ENCODE measurements around the gene MTHFD1. TPM values are rescaled to one million over a fixed set of nuclear protein-coding genes. Genes with fewer than 3 reads are reported as not detected.

The MTHFD1 gene
- total RNA-seq, 1 experiment from 2014 or later: 226 TPM

DNA sequence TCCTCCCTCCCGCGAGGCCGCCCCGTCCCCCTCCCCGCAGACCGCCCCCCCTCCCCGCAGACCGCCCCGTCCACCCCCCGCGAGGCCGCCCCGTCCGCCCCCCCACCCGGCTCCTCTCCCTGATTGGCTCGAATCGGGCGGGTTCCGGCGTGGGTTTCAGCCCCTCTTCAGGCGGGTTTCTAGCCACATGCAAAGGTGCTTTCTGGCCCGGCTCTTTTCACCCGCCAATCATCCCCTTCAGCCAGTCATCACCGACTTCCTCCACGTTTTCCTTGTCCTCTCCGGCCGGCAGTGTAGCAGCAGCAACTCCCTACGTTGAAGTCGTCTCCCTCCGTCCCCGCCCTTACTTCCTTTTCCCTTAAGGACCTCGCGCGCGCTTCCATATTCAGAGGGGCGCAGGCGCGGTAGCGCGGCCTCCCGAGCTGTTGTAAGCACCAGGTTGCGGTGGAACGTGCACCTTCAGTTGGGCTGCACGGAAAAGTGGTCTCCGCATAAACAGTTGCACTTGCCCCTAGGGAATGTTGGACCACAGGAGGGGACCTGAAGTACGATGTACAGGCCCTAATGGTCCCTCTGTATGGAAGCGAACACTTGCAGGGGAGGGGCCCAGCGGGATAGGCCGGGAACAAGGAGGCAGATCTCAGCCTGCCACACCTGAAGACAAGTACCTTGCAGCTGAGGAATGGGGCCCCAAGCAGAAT is 49.4 kb upstream of the MTHFD1 start (continued):
- TF ChIP-seq, protein P1, sequence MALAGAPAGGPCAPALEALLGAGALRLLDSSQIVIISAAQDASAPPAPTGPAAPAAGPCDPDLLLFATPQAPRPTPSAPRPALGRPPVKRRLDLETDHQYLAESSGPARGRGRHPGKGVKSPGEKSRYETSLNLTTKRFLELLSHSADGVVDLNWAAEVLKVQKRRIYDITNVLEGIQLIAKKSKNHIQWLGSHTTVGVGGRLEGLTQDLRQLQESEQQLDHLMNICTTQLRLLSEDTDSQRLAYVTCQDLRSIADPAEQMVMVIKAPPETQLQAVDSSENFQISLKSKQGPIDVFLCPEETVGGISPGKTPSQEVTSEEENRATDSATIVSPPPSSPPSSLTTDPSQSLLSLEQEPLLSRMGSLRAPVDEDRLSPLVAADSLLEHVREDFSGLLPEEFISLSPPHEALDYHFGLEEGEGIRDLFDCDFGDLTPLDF (CRISPR knock-in tag; IDR thresholded peaks at IDR 0.05): 0 out of 2 replicates have a peak, but pooled peaks have one; percentile 38
- TF ChIP-seq NFYB (CRISPR knock-in tag; conservative IDR thresholded peaks at IDR 0.05; ENCODE audit: low read depth) (peak; percentile 76), ZNF423 (CRISPR knock-in tag; IDR thresholded peaks at IDR 0.05) (no peak), CREM (CRISPR knock-in tag; IDR thresholded peaks at IDR 0.05) (peak; percentile 61; the same call in 1 of the 2 replicates), ETV6 (CRISPR knock-in tag; IDR thresholded peaks at IDR 0.05) (peak; percentile 76; the same call in 1 of the 2 replicates), FOXK1 (CRISPR knock-in tag; IDR thresholded peaks at IDR 0.05) (peak; percentile 83), GTF2I (CRISPR knock-in tag; conservative IDR thresholded peaks at IDR 0.05) (no peak)
- TF ChIP-seq, protein P2, sequence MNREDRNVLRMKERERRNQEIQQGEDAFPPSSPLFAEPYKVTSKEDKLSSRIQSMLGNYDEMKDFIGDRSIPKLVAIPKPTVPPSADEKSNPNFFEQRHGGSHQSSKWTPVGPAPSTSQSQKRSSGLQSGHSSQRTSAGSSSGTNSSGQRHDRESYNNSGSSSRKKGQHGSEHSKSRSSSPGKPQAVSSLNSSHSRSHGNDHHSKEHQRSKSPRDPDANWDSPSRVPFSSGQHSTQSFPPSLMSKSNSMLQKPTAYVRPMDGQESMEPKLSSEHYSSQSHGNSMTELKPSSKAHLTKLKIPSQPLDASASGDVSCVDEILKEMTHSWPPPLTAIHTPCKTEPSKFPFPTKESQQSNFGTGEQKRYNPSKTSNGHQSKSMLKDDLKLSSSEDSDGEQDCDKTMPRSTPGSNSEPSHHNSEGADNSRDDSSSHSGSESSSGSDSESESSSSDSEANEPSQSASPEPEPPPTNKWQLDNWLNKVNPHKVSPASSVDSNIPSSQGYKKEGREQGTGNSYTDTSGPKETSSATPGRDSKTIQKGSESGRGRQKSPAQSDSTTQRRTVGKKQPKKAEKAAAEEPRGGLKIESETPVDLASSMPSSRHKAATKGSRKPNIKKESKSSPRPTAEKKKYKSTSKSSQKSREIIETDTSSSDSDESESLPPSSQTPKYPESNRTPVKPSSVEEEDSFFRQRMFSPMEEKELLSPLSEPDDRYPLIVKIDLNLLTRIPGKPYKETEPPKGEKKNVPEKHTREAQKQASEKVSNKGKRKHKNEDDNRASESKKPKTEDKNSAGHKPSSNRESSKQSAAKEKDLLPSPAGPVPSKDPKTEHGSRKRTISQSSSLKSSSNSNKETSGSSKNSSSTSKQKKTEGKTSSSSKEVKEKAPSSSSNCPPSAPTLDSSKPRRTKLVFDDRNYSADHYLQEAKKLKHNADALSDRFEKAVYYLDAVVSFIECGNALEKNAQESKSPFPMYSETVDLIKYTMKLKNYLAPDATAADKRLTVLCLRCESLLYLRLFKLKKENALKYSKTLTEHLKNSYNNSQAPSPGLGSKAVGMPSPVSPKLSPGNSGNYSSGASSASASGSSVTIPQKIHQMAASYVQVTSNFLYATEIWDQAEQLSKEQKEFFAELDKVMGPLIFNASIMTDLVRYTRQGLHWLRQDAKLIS (CRISPR knock-in tag; IDR thresholded peaks at IDR 0.05; ENCODE audit: borderline replicate concordance): 0 out of 2 replicates have a peak, but pooled peaks have one; percentile 35

DNA sequence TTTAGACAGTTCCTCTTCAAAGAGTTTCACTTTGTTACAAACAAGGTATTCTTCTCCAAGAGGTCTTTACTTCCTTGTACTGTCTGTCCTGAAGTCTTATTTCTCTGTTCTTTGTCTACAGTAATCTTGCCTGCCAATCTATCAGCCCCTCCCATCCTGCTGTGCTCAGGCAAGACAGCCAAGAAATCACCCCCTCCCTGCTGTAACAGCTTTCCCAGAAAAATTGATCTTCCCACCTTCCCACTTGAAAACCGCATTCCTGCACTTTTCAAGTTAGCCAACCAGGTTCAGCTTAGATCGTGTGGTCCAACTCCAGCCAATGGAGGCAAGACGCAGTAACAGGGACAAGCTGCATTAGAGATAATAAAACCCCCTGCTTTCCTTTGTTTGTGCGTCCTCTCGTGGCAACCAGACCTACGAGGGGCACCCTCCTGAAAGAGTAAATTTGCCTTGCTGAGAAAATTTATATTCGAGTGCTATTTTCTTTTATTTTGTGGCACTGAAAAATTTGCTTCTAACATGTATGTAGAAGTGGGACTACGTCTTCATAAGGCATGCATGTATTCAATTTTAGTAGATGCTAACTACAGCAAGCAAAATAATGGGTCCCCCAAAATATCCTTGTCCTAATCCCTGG is 47.5 kb upstream of the MTHFD1 start:
- ChIA-PET POLR2A (interaction anchor here (1.0 kb wide), 1 partner anchor 47 kb away, joined by 3 read pairs; no protein-coding TSS in a partner anchor), CTCF (no interaction called here)
- ATAC-seq: no peak
- no peak for DNase-seq (ENCODE audit: low spot score)
- Mint-ChIP-seq H3K4me3 (peak overlapping the region; percentile 35), H3K4me1 (peaks cover 29% of the 10 kb centered on the region), H3K27ac (no peak overlapping the region), H3K36me3 (peaks cover 14% of the 10 kb centered on the region), H3K27me3 (ENCODE audit: low read depth) (peaks cover 2% of the 10 kb centered on the region; the same call in 1 of the 2 replicates), H3K9me3 (peaks cover 14% of the 10 kb centered on the region)
- TF ChIP-seq ATF1 (CRISPR knock-in tag; IDR thresholded peaks at IDR 0.05) (no peak), ATF3 (CRISPR knock-in tag; conservative IDR thresholded peaks at IDR 0.05) (no peak), JAZF1 (CRISPR knock-in tag; IDR thresholded peaks at IDR 0.05) (no peak), FOXK1 (CRISPR knock-in tag; IDR thresholded peaks at IDR 0.05) (no peak), ATF2 (CRISPR knock-in tag; IDR thresholded peaks at IDR 0.05; ENCODE audit: borderline replicate concordance, low read depth) (no peak), CBFB (CRISPR knock-in tag; IDR thresholded peaks at IDR 0.05; ENCODE audit: low read depth) (no peak), MXD4 (CRISPR knock-in tag; IDR thresholded peaks at IDR 0.05; ENCODE audit: borderline replicate concordance) (no peak), USF2 (CRISPR knock-in tag; IDR thresholded peaks at IDR 0.05) (no peak), ZBTB43 (CRISPR knock-in tag; IDR thresholded peaks at IDR 0.05) (no peak), SOX15 (CRISPR knock-in tag; IDR thresholded peaks at IDR 0.05) (no peak), FOXJ3 (CRISPR knock-in tag; IDR thresholded peaks at IDR 0.05; ENCODE audit: borderline replicate concordance) (no peak), ZBTB21 (CRISPR knock-in tag; IDR thresholded peaks at IDR 0.05; ENCODE audit: borderline replicate concordance) (no peak), ELF4 (CRISPR knock-in tag; IDR thresholded peaks at IDR 0.05; ENCODE audit: low read depth) (no peak), TP53 (CRISPR knock-in tag; IDR thresholded peaks at IDR 0.05) (no peak), NFATC4 (CRISPR knock-in tag; IDR thresholded peaks at IDR 0.05) (no peak), ZNF121 (CRISPR knock-in tag; IDR thresholded peaks at IDR 0.05) (no peak)
- TF ChIP-seq, protein P3, sequence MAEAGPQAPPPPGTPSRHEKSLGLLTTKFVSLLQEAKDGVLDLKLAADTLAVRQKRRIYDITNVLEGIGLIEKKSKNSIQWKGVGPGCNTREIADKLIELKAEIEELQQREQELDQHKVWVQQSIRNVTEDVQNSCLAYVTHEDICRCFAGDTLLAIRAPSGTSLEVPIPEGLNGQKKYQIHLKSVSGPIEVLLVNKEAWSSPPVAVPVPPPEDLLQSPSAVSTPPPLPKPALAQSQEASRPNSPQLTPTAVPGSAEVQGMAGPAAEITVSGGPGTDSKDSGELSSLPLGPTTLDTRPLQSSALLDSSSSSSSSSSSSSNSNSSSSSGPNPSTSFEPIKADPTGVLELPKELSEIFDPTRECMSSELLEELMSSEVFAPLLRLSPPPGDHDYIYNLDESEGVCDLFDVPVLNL (CRISPR knock-in tag; IDR thresholded peaks at IDR 0.05; ENCODE audit: borderline replicate concordance, low read depth): no peak
- TF ChIP-seq, protein P4, sequence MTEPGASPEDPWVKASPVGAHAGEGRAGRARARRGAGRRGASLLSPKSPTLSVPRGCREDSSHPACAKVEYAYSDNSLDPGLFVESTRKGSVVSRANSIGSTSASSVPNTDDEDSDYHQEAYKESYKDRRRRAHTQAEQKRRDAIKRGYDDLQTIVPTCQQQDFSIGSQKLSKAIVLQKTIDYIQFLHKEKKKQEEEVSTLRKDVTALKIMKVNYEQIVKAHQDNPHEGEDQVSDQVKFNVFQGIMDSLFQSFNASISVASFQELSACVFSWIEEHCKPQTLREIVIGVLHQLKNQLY (CRISPR knock-in tag; IDR thresholded peaks at IDR 0.05): no peak
